Astrocyte of the spinal cord (primary cell): ENCODE results near the gene SMCHD1.

ENCODE experiments used
- DNase-seq: peaks from one replicate; pipeline ENCODE4 v3.0.0; 2011; ENCODE audit warnings: low read depth, low spot score
- H3K4me3 ChIP-seq: 2 replicates; pipeline ENCODE4 v1.5.1; 2011; ENCODE audit warnings: low read depth, mild to moderate bottlenecking, low read length, moderate library complexity
- in situ Hi-C: cut with HindIII; loops from 2 replicates; pipeline ENCODE4 v1.10.0; 2017; ENCODE audit warnings: low sequenced_read_pairs
- TF ChIP-seq, protein P1 (sequence below): IDR thresholded peaks from 2 replicates; pipeline ENCODE4 v1.5.1; 2012; ENCODE audit warnings: low read depth, mild to moderate bottlenecking, low read length, inconsistent platforms

SMCHD1 gene

DNA sequence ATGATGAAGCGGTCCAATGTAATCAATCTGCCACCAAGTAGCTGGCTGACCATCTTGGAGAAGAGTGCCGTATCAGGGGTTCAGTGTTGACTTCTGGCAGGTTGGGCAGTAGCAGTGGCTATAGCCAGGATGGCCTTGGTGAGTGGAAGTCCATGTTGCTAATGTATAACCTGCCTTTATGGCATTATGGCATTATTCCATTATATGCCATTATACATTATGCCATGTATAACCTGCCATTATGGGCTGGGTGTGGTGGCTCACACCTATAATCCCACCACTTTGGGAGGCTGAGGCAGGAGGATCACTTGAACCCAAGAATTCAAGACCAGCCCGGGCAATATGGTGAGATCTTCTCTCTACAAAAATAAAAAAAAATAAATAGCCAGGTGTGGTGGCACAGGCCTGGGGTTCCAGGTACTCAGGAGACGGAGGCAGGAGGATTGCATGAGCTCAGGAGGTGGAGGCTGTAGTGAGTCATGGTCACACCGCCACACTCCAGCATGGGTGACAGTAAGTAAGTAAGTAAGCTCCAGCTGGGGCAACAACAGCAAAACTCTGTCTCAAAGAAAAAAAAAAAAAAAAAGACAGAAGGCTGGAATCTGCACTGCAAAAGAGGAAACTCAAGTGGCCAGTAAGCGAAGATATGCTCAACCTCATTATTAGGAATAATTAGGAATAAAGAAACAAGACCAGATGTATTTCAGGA, 166.8 kb downstream of the SMCHD1 start:
- TF ChIP-seq, protein P1, sequence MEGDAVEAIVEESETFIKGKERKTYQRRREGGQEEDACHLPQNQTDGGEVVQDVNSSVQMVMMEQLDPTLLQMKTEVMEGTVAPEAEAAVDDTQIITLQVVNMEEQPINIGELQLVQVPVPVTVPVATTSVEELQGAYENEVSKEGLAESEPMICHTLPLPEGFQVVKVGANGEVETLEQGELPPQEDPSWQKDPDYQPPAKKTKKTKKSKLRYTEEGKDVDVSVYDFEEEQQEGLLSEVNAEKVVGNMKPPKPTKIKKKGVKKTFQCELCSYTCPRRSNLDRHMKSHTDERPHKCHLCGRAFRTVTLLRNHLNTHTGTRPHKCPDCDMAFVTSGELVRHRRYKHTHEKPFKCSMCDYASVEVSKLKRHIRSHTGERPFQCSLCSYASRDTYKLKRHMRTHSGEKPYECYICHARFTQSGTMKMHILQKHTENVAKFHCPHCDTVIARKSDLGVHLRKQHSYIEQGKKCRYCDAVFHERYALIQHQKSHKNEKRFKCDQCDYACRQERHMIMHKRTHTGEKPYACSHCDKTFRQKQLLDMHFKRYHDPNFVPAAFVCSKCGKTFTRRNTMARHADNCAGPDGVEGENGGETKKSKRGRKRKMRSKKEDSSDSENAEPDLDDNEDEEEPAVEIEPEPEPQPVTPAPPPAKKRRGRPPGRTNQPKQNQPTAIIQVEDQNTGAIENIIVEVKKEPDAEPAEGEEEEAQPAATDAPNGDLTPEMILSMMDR = no peak
- in situ Hi-C loops = no loop called here
- no peak for DNase-seq
- no peak overlapping the region for H3K4me3 ChIP-seq

DNA sequence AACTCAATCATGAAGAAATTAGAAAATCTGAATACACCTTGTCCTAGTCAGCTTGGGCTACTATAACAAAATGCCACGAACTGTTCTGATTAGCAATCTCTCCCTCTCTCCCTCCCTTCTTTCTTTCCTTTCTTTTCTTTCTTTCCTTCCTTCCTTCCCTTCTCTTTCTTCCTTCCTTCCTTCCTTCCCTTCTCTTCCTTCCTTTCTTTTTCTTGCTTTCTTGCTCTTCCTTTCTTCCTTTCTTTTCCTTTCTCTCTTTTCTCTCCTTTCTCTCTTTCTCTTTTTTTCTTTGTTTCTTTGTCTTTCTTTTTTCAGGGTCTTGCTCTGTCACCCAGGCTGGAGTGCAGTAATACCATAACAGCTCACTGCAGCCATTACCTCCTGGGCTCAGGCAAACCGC, 167.7 kb downstream of the SMCHD1 start:
- in situ Hi-C loops = no loop called here
- TF ChIP-seq, protein P1 = no peak

DNA sequence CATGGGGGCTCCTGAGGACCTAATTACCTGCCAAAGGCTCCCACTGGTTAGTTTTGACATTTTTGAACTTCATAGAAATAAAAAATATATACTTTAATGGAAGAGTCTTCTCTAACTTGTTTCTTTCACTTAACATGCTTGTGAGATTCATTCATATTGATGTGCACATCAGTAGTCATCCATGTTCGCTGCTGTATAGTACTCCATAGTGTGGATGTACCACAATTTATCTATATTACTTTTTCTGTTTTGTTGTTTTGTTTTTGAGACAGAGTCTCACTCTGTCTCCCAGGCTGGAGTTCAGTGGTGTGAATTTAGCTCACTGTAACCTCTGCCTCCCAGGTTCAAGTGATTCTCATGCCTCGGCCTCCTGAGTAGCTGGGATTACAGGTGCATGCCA, 168.4 kb downstream of the SMCHD1 start:
- TF ChIP-seq, protein P1 = no peak
- H3K4me3 ChIP-seq = no peak overlapping the region
- in situ Hi-C loops = no loop called here
- DNase-seq = no peak

More for the DNA sequence above, 167.7 kb downstream of the SMCHD1 start:
- no peak overlapping the region for H3K4me3 ChIP-seq
- no peak for DNase-seq

DNA sequence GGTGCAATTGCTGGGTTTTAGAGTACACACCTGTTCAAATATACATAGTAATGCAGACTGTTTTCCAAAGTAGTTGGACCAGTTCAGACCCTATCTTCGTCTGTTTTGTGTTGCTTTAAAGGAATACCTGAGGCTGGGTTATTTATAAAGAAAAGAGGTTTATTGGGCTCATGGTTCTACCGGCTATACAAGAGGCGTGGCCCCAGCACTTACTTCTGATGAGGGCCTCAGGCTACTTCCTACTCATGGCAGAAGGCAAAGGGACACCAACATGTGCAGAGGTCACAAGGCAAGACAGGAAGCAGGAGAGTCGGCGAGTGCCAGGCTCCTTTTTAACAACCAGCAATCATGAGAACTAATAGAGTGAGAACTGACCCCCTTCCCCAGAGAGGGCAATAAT, 169.3 kb downstream of the SMCHD1 start:
- in situ Hi-C loops = no loop called here
- no peak for DNase-seq
- TF ChIP-seq, protein P1 = no peak
- no peak overlapping the region for H3K4me3 ChIP-seq

DNA sequence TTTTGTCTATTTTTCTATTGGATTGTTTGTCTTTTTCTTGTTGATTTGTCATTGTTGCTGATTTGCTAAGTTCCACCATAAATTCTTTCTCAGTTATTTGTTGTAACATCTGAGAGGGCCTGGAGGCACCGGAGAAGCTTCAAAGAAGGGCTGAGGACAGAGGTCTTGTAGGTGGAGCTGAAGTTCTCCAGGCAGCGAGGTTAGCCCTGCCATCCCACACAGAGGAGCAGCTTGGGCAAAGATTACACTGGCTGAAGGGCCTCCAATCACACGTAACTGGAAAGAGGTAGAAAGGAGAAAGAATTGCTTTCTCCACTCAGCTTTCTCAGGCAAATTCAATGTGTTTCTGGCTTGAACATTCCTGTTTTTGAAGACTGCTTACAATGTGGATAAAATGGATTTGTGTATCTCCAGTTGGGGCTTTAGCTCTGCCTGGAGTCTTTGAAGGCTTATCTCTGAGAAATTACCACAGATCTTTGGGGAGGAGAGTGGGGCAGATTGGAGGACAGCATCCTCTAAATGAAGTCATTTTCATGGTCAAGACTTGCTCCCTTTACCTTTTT, 170.2 kb downstream of the SMCHD1 start:
- no peak for DNase-seq
- H3K4me3 ChIP-seq = no peak overlapping the region
- TF ChIP-seq, protein P1 = no peak
- in situ Hi-C loops = no loop called here

DNA sequence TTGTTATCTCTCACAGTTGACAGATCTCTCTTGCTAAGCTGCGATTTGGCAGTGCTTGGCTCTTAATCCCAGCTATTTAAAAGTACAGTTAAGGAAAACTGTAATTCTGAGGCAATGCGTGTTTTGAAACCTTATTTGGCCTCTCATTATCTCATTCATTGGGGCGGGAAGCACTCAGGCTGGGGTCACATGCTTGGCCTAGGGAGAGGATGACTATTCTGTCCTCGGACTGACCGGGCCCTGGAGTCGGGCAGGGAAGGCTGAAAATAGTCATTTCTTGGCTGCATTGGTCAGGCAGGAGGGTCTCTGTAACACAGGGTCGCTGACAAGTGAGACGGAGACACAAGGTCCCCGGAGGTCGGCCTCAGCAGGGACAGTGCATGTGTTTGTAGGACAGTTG, 171.1 kb downstream of the SMCHD1 start:
- DNase-seq = no peak
- H3K4me3 ChIP-seq = no peak overlapping the region
- TF ChIP-seq, protein P1 = no peak
- in situ Hi-C loops = no loop called here
